GM12878 (cell line): Measurements from ENCODE around the gene HLA-DMA. TPM values are rescaled to one million over a fixed set of nuclear protein-coding genes. Genes with fewer than 3 reads are reported as not detected.

Source experiments
- BMI1 ChIP-seq: fragments of 450-650 bp; IDR thresholded peaks from 2 replicates; pipeline ENCODE4 v1.6.1; 2016; ENCODE audit warnings: mild to moderate bottlenecking, moderate library complexity, borderline replicate concordance
- CHD1 ChIP-seq: IDR thresholded peaks from 2 replicates; pipeline ENCODE4 v1.6.1; 2012; ENCODE audit warnings: low read depth, low read length, improper control_type of control experiment
- CHD2 ChIP-seq: IDR thresholded peaks from 2 replicates; pipeline ENCODE4 v1.6.1; 2011; ENCODE audit warnings: low read depth, low read length, improper control_type of control experiment, borderline replicate concordance
- CHD4 ChIP-seq: fragments of 200-600 bp; sonication (generic); IDR thresholded peaks from 2 replicates; pipeline ENCODE4 v1.6.1; 2016; ENCODE audit warnings: mild to moderate bottlenecking
- DPF2 ChIP-seq: fragments of 450-650 bp; IDR thresholded peaks from 2 replicates; pipeline ENCODE4 v1.6.1; 2017; ENCODE audit warnings: mild to moderate bottlenecking
- FOS ChIP-seq: IDR thresholded peaks from 3 replicates; pipeline ENCODE4 v1.6.1; 2011; ENCODE audit warnings: borderline replicate concordance; ENCODE audit not compliant: insufficient read length; ENCODE audit errors: extremely low read depth
- FOXK2 ChIP-seq: fragments of 450-650 bp; IDR thresholded peaks from 2 replicates; pipeline ENCODE4 v1.6.1; 2017; ENCODE audit warnings: mild to moderate bottlenecking, moderate library complexity
- IKZF1 ChIP-seq: fragments of 450-650 bp; conservative IDR thresholded peaks from 2 replicates; pipeline ENCODE4 v1.6.1; 2017; ENCODE audit warnings: antibody characterized with exemption, mild to moderate bottlenecking
- MTA2 ChIP-seq: fragments of 450-650 bp; IDR thresholded peaks from 2 replicates; pipeline ENCODE4 v1.6.1; 2016; ENCODE audit warnings: low read depth, mild to moderate bottlenecking, moderate library complexity
- MTA3 ChIP-seq: IDR thresholded peaks from 2 replicates; pipeline ENCODE4 v1.6.1; 2012; ENCODE audit warnings: low read length, inconsistent platforms, borderline replicate concordance
- NFXL1 ChIP-seq: fragments of 450-650 bp; IDR thresholded peaks from 2 replicates; pipeline ENCODE4 v1.6.1; 2017; ENCODE audit warnings: antibody characterized with exemption, mild to moderate bottlenecking, borderline replicate concordance
- NR2F1 ChIP-seq: fragments of 450-650 bp; conservative IDR thresholded peaks from 2 replicates; pipeline ENCODE4 v1.6.1; 2017; ENCODE audit warnings: mild to moderate bottlenecking
- POLR2AphosphoS2 ChIP-seq: IDR thresholded peaks from 2 replicates; pipeline ENCODE4 v1.6.1; 2011; ENCODE audit warnings: low read depth, mild to moderate bottlenecking, low read length, improper control_type of control experiment, moderate library complexity
- RELB ChIP-seq: fragments of 450-650 bp; IDR thresholded peaks from 2 replicates; pipeline ENCODE4 v1.6.1; 2017; ENCODE audit warnings: low read depth, mild to moderate bottlenecking, moderate library complexity
- STAT1 ChIP-seq: fragments of 450-650 bp; conservative IDR thresholded peaks from 2 replicates; pipeline ENCODE4 v1.6.1; 2014; ENCODE audit warnings: antibody characterized with exemption, mild to moderate bottlenecking
- TAF1 ChIP-seq: IDR thresholded peaks from 2 replicates; pipeline ENCODE4 v1.6.1; 2011; ENCODE audit warnings: mild to moderate bottlenecking, low read depth, low read length, borderline replicate concordance
- TARDBP ChIP-seq: IDR thresholded peaks from 2 replicates; pipeline ENCODE4 v1.6.1; 2016; ENCODE audit warnings: borderline replicate concordance
- USF2 ChIP-seq: IDR thresholded peaks from 2 replicates; pipeline ENCODE4 v1.6.1; 2011; ENCODE audit warnings: low read depth, low read length, improper control_type of control experiment, borderline replicate concordance
- YBX1 ChIP-seq: fragments of 450-650 bp; IDR thresholded peaks from 2 replicates; pipeline ENCODE4 v1.6.1; 2016; ENCODE audit warnings: antibody characterized with exemption
- ZNF217 ChIP-seq: fragments of 450-650 bp; IDR thresholded peaks from 2 replicates; pipeline ENCODE4 v1.6.1; 2017; ENCODE audit warnings: antibody characterized with exemption, mild to moderate bottlenecking
- ZNF384 ChIP-seq: IDR thresholded peaks from 2 replicates; pipeline ENCODE4 v1.6.1; 2012; ENCODE audit warnings: low read depth, mild to moderate bottlenecking, low read length, improper control_type of control experiment, borderline replicate concordance
- ZNF592 ChIP-seq: fragments of 450-650 bp; IDR thresholded peaks from 2 replicates; pipeline ENCODE4 v1.6.1; 2017; ENCODE audit warnings: mild to moderate bottlenecking, moderate library complexity
- ZZZ3 ChIP-seq: IDR thresholded peaks from 2 replicates; pipeline ENCODE4 v1.6.1; 2011; ENCODE audit warnings: low read depth; ENCODE audit not compliant: control insufficient read depth, insufficient read length
- polyA plus RNA-seq, 11 experiments: library from polyadenylated mRNA; depleted of rRNA in 4 of 11; unstranded in 6 of 11; stranded (reverse) in 5 of 11; fragments of >200 nt; fragmentation: Nextera tagmentation in 4 of 11; fragmentation: Illumina TruSeq in 1 of 11; extraction: Ambion mirVana in 4 of 11; extraction: Trizol in 1 of 11; gene quantifications; 1 replicate in 1 of 11; 2 replicates in 10 of 11; pipeline versions ENCODE4 v1.2.1 to v1.2.3, GENCODE V29; 2011 to 2016; ENCODE audit warnings: inconsistent platforms in 2 of 11, missing spikeins in 2 of 11, low read depth in 1 of 11
- total RNA-seq, 4 experiments: library from RNA; depleted of rRNA in 3 of 4; stranded (reverse); fragments of >200 nt in 3 of 4; fragmentation: Illumina TruSeq in 1 of 4; extraction: Trizol in 1 of 4; gene quantifications; 2 replicates each; pipeline versions ENCODE4 v1.2.1 to v1.2.3, GENCODE V29; 2013 to 2021
- TF ChIP-seq, protein P1 (sequence below): IDR thresholded peaks from 2 replicates; pipeline ENCODE4 v1.6.1; 2011; ENCODE audit warnings: borderline replicate concordance, low read depth, mild to moderate bottlenecking, moderate library complexity, low read length; ENCODE audit not compliant: insufficient read depth, poor library complexity, severe bottlenecking

The HLA-DMA gene
- total and polyA plus RNA-seq, 10 of the 15 experiments (the other 5 are each of a cell fraction or from before 2014, with no cell fraction given): 177 to 552 (median 309) TPM

- no peak for TF ChIP-seq DPF2
- TF ChIP-seq YBX1: no peak
- peak; percentile 75 for TF ChIP-seq NR2F1
- no peak; the same call in 1 of the 2 replicates for TF ChIP-seq STAT1
- peak; percentile 73; the same call in 1 of the 2 replicates for TF ChIP-seq TAF1
- TF ChIP-seq IKZF1: peak; percentile 76
- TF ChIP-seq BMI1: no peak
- TF ChIP-seq MTA2: no peak
- TF ChIP-seq NFXL1: no peak
- no peak for TF ChIP-seq ZNF592
- TF ChIP-seq, protein P1, sequence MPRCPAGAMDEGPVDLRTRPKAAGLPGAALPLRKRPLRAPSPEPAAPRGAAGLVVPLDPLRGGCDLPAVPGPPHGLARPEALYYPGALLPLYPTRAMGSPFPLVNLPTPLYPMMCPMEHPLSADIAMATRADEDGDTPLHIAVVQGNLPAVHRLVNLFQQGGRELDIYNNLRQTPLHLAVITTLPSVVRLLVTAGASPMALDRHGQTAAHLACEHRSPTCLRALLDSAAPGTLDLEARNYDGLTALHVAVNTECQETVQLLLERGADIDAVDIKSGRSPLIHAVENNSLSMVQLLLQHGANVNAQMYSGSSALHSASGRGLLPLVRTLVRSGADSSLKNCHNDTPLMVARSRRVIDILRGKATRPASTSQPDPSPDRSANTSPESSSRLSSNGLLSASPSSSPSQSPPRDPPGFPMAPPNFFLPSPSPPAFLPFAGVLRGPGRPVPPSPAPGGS: no peak
- no peak for TF ChIP-seq ZZZ3
- no peak for TF ChIP-seq MTA3
- no peak for TF ChIP-seq ZNF384
- TF ChIP-seq FOXK2: no peak
- TF ChIP-seq CHD1: peak; percentile 77; the same call in 1 of the 2 replicates
- TF ChIP-seq USF2: no peak; the same call in 1 of the 2 replicates
- TF ChIP-seq CHD4: no peak
- no peak for TF ChIP-seq FOS
- TF ChIP-seq TARDBP: no peak
- TF ChIP-seq ZNF217: no peak
- no peak for TF ChIP-seq POLR2AphosphoS2
- TF ChIP-seq RELB: no peak
- no peak for TF ChIP-seq CHD2
Observed at GRCh38 chr6:32968867-32969684, 16.2 kb upstream of the HLA-DMA start (continued).
